Transverse colon (tissue), 4 donors: ENCODE data around the gene PPP1R3G.
"Not testable (repeated sequence)": the region's sequence is repeated elsewhere in the genome, so short reads cannot be mapped to it uniquely, and the experiment has no call there.

Experiments used
- CTCF ChIP-seq, 5 experiments: fragments of 200-600 bp in 3 of 5; fragments of 450-650 bp in 2 of 5; sonication (generic) in 3 of 5; IDR thresholded peaks; 1 replicate in 2 of 5; 2 replicates in 3 of 5; pipeline ENCODE4 v1.5.1; 2016 to 2017; ENCODE audit warnings: antibody characterized with exemption in 5 of 5, inconsistent platforms in 3 of 5, mild to moderate bottlenecking in 2 of 5, moderate library complexity in 1 of 5
- POLR2A ChIP-seq: fragments of 450-650 bp; IDR thresholded peaks from one replicate; pipeline ENCODE4 v1.6.1; 2016; ENCODE audit warnings: antibody characterized with exemption, mild to moderate bottlenecking, moderate library complexity
- POLR2AphosphoS5 ChIP-seq, 3 donors: sonication (generic); formaldehyde crosslinking; IDR thresholded peaks; one replicate each; pipeline ENCODE4 v1.6.1; 2016; ENCODE audit warnings: antibody characterized with exemption in 3 of 3

DNA sequence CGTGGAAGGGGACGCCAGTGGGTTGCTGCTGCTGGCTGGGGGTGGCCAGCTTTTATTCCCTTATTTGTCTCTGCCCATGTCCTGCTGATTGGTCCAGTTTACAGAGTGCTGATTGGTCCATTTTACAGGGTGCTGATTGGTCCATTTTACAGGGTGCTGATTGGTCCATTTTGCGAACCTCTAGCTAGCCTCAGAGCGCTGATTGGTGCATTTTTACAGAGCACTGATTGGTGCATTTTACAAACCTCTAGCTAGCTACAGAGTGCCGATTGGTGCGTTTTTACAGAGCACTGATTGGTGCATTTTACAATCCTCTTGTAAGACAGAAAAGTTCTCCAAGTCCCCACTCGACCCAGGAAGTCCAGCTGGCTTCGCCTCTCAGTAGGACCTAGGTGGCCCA, 35.4 kb downstream of the PPP1R3G start:
- TF ChIP-seq CTCF (IDR thresholded peaks at IDR 0.05); POLR2A; POLR2AphosphoS5 (IDR thresholded peaks at IDR 0.05): not testable (repeated sequence)
